ENCODE results near the gene DRD2. TPM values are rescaled to one million over a fixed set of nuclear protein-coding genes. Genes with fewer than 3 reads are reported as not detected.

DRD2 gene
- total and polyA plus RNA-seq, 4 donors: 0.69 to 12.0 (median 6.2) TPM

GRCh38 chr11:113488931-113489351, 13.7 kb upstream of the DRD2 start:
- H3K36me3 ChIP-seq (ENCODE audit: control insufficient read depth, insufficient read depth, low read length): no peaks in the 10 kb centered on the region
- peaks cover 2% of the 10 kb centered on the region for H3K27me3 ChIP-seq (ENCODE audit: control insufficient read depth, insufficient read depth, low read length)
- no peak overlapping the region for H3K4me3 ChIP-seq (ENCODE audit: low read depth, low read length)
- no peaks in the 10 kb centered on the region for H3K4me1 ChIP-seq (ENCODE audit: control insufficient read depth, insufficient read depth, low read length)
- H3K9me3 ChIP-seq (ENCODE audit: control insufficient read depth, insufficient read depth, low read length): no peaks in the 10 kb centered on the region
- no peak overlapping the region for H3K27ac ChIP-seq (ENCODE audit: low read depth, low read length)
- DNase-seq (ENCODE audit: low read depth in 4 of 6, low spot score in 6 of 6): no peak

GRCh38 chr11:113487622-113488021, 12.4 kb upstream of the DRD2 start:
- 75% methylated on average over 2 of the region's 4 CpGs for WGBS (ENCODE audit: insufficient coverage)
- H3K9me3 ChIP-seq (ENCODE audit: control insufficient read depth, insufficient read depth, low read length): no peaks in the 10 kb centered on the region
- H3K36me3 ChIP-seq (ENCODE audit: control insufficient read depth, insufficient read depth, low read length): no peaks in the 10 kb centered on the region
- no peak overlapping the region for H3K4me3 ChIP-seq (ENCODE audit: low read depth, low read length)
- H3K27me3 ChIP-seq (ENCODE audit: control insufficient read depth, insufficient read depth, low read length): peaks cover 2% of the 10 kb centered on the region
- no peak for DNase-seq (ENCODE audit: low read depth in 4 of 6, low spot score in 6 of 6)
- H3K4me1 ChIP-seq (ENCODE audit: control insufficient read depth, insufficient read depth, low read length): no peaks in the 10 kb centered on the region
- no peak overlapping the region for H3K27ac ChIP-seq (ENCODE audit: low read depth, low read length)

GRCh38 chr11:113484223-113484622, 9.0 kb upstream of the DRD2 start:
- no peaks in the 10 kb centered on the region for H3K9me3 ChIP-seq (ENCODE audit: control insufficient read depth, insufficient read depth, low read length)
- WGBS (ENCODE audit: insufficient coverage): 59% methylated on average over 2 of the region's 2 CpGs
- H3K27ac ChIP-seq (ENCODE audit: low read depth, low read length): no peak overlapping the region
- peaks cover 3% of the 10 kb centered on the region for H3K27me3 ChIP-seq (ENCODE audit: control insufficient read depth, insufficient read depth, low read length)
- H3K36me3 ChIP-seq (ENCODE audit: control insufficient read depth, insufficient read depth, low read length): no peaks in the 10 kb centered on the region
- H3K4me3 ChIP-seq (ENCODE audit: low read depth, low read length): no peak overlapping the region
- DNase-seq (ENCODE audit: low read depth in 4 of 6, low spot score in 6 of 6): no peak
- H3K4me1 ChIP-seq (ENCODE audit: control insufficient read depth, insufficient read depth, low read length): peaks cover 4% of the 10 kb centered on the region

GRCh38 chr11:113481672-113482071, 6.5 kb upstream of the DRD2 start:
- H3K4me3 ChIP-seq (ENCODE audit: low read depth, low read length): no peak overlapping the region

GRCh38 chr11:113481226-113481625, 6.0 kb upstream of the DRD2 start:
- no peak overlapping the region for H3K27ac ChIP-seq (ENCODE audit: low read depth, low read length)
- DNase-seq (ENCODE audit: low read depth in 4 of 6, low spot score in 6 of 6): no peak
- H3K36me3 ChIP-seq (ENCODE audit: control insufficient read depth, insufficient read depth, low read length): no peaks in the 10 kb centered on the region
- peaks cover 28% of the 10 kb centered on the region for H3K27me3 ChIP-seq (ENCODE audit: control insufficient read depth, insufficient read depth, low read length)
- no peaks in the 10 kb centered on the region for H3K9me3 ChIP-seq (ENCODE audit: control insufficient read depth, insufficient read depth, low read length)
- H3K4me1 ChIP-seq (ENCODE audit: control insufficient read depth, insufficient read depth, low read length): peaks cover 10% of the 10 kb centered on the region
- no peak overlapping the region for H3K4me3 ChIP-seq (ENCODE audit: low read depth, low read length)

More at GRCh38 chr11:113481672-113482071, 6.5 kb upstream of the DRD2 start:
- Histone ChIP-seq H3K27ac (ENCODE audit: low read depth, low read length) (no peak overlapping the region), H3K27me3 (ENCODE audit: control insufficient read depth, insufficient read depth, low read length) (peaks cover 24% of the 10 kb centered on the region), H3K4me1 (ENCODE audit: control insufficient read depth, insufficient read depth, low read length) (peaks cover 10% of the 10 kb centered on the region), H3K36me3 (ENCODE audit: control insufficient read depth, insufficient read depth, low read length) (no peaks in the 10 kb centered on the region), H3K9me3 (ENCODE audit: control insufficient read depth, insufficient read depth, low read length) (no peaks in the 10 kb centered on the region)
- peak in 1 of 6 donors; percentile 10 for DNase-seq (ENCODE audit: low read depth in 4 of 6, low spot score in 6 of 6)
- 85% methylated on average over 3 of the region's 3 CpGs for WGBS (ENCODE audit: insufficient coverage)

GRCh38 chr11:113477321-113477720, 2.1 kb upstream of the DRD2 start:
- H3K4me3 ChIP-seq (ENCODE audit: low read depth, low read length): no peak overlapping the region
- DNase-seq (ENCODE audit: low read depth in 4 of 6, low spot score in 6 of 6): peak in 2 of 6 donors; percentile 25 to 85
- peaks cover 28% of the 10 kb centered on the region for H3K4me1 ChIP-seq (ENCODE audit: control insufficient read depth, insufficient read depth, low read length)
- WGBS (ENCODE audit: insufficient coverage): 17% methylated on average over 3 of the region's 8 CpGs
- H3K27ac ChIP-seq (ENCODE audit: low read depth, low read length): no peak overlapping the region
- H3K9me3 ChIP-seq (ENCODE audit: control insufficient read depth, insufficient read depth, low read length): no peaks in the 10 kb centered on the region
- H3K36me3 ChIP-seq (ENCODE audit: control insufficient read depth, insufficient read depth, low read length): no peaks in the 10 kb centered on the region
- peaks cover 59% of the 10 kb centered on the region for H3K27me3 ChIP-seq (ENCODE audit: control insufficient read depth, insufficient read depth, low read length)

GRCh38 chr11:113476553-113476952, 1.4 kb upstream of the DRD2 start:
- WGBS (ENCODE audit: insufficient coverage): 73% methylated on average over 3 of the region's 3 CpGs
- Histone ChIP-seq H3K27me3 (ENCODE audit: control insufficient read depth, insufficient read depth, low read length) (peaks cover 60% of the 10 kb centered on the region), H3K36me3 (ENCODE audit: control insufficient read depth, insufficient read depth, low read length) (no peaks in the 10 kb centered on the region), H3K27ac (ENCODE audit: low read depth, low read length) (no peak overlapping the region), H3K4me3 (ENCODE audit: low read depth, low read length) (no peak overlapping the region), H3K4me1 (ENCODE audit: control insufficient read depth, insufficient read depth, low read length) (peaks cover 28% of the 10 kb centered on the region), H3K9me3 (ENCODE audit: control insufficient read depth, insufficient read depth, low read length) (no peaks in the 10 kb centered on the region)
- no peak for DNase-seq (ENCODE audit: low read depth in 4 of 6, low spot score in 6 of 6)

GRCh38 chr11:113474362-113475159, 637 bp downstream of the DRD2 start:
- no peak overlapping the region for H3K27ac ChIP-seq (ENCODE audit: low read depth, low read length)
- peaks cover 61% of the 10 kb centered on the region for H3K27me3 ChIP-seq (ENCODE audit: control insufficient read depth, insufficient read depth, low read length)
- under 1% methylated on average over 66 of the region's 70 CpGs for WGBS (ENCODE audit: insufficient coverage)
- H3K36me3 ChIP-seq (ENCODE audit: control insufficient read depth, insufficient read depth, low read length): no peaks in the 10 kb centered on the region
- DNase-seq (ENCODE audit: low read depth in 4 of 6, low spot score in 6 of 6): peak; percentile 62 to 93 (median 76)
- no peaks in the 10 kb centered on the region for H3K9me3 ChIP-seq (ENCODE audit: control insufficient read depth, insufficient read depth, low read length)
- H3K4me3 ChIP-seq (ENCODE audit: low read depth, low read length): peak overlapping the region; percentile 16
- peaks cover 28% of the 10 kb centered on the region for H3K4me1 ChIP-seq (ENCODE audit: control insufficient read depth, insufficient read depth, low read length)

GRCh38 chr11:113473983-113474361, 1.2 kb downstream of the DRD2 start:
- Histone ChIP-seq H3K27me3 (ENCODE audit: control insufficient read depth, insufficient read depth, low read length) (peaks cover 59% of the 10 kb centered on the region), H3K9me3 (ENCODE audit: control insufficient read depth, insufficient read depth, low read length) (no peaks in the 10 kb centered on the region), H3K36me3 (ENCODE audit: control insufficient read depth, insufficient read depth, low read length) (no peaks in the 10 kb centered on the region), H3K27ac (ENCODE audit: low read depth, low read length) (no peak overlapping the region), H3K4me3 (ENCODE audit: low read depth, low read length) (no peak overlapping the region), H3K4me1 (ENCODE audit: control insufficient read depth, insufficient read depth, low read length) (peaks cover 28% of the 10 kb centered on the region)
- no peak for DNase-seq (ENCODE audit: low read depth in 4 of 6, low spot score in 6 of 6)
- 26% methylated on average over 5 of the region's 9 CpGs for WGBS (ENCODE audit: insufficient coverage)

GRCh38 chr11:113472471-113472870, 2.7 kb downstream of the DRD2 start:
- 17% methylated on average over 1 of the region's 1 CpG for WGBS (ENCODE audit: insufficient coverage)
- Histone ChIP-seq H3K4me1 (ENCODE audit: control insufficient read depth, insufficient read depth, low read length) (peaks cover 27% of the 10 kb centered on the region), H3K27me3 (ENCODE audit: control insufficient read depth, insufficient read depth, low read length) (peaks cover 47% of the 10 kb centered on the region), H3K4me3 (ENCODE audit: low read depth, low read length) (no peak overlapping the region), H3K9me3 (ENCODE audit: control insufficient read depth, insufficient read depth, low read length) (no peaks in the 10 kb centered on the region), H3K27ac (ENCODE audit: low read depth, low read length) (no peak overlapping the region), H3K36me3 (ENCODE audit: control insufficient read depth, insufficient read depth, low read length) (no peaks in the 10 kb centered on the region)
- peak in 1 of 6 donors; percentile 26 for DNase-seq (ENCODE audit: low read depth in 4 of 6, low spot score in 6 of 6)

Measured in spinal cord (tissue), 10 donors.